ENCODE measurements around the gene CLCNKA. TPM values are rescaled to one million over a fixed set of nuclear protein-coding genes. Genes with fewer than 3 reads are reported as not detected.

CLCNKA gene
- total and polyA plus RNA-seq, 2 of the 8 experiments (the other 6 are each of a cell fraction or from before 2014, with no cell fraction given), result 0.95 to 2.0 TPM

GRCh38 chr1:16005597-16005996 lies 16.2 kb upstream of the CLCNKA start (continued):
- no peak for TF ChIP-seq BACH1 (IDR thresholded peaks at IDR 0.05; ENCODE audit: low read length)
- no peak for TF ChIP-seq SAP30 (IDR thresholded peaks at IDR 0.05; ENCODE audit: insufficient read depth, insufficient replicate concordance, low read length)
- TF ChIP-seq KDM5A (IDR thresholded peaks at IDR 0.05; ENCODE audit: low read length), result no peak
- no peak for TF ChIP-seq CEBPB (IDR thresholded peaks at IDR 0.05; ENCODE audit: low read depth, low read length)
